ENCODE results near the gene IL1RAPL2. TPM values are rescaled to one million over a fixed set of nuclear protein-coding genes. Genes with fewer than 3 reads are reported as not detected.

The IL1RAPL2 gene
- total RNA-seq, 1 donor from 2014 or later = not detected

DNA sequence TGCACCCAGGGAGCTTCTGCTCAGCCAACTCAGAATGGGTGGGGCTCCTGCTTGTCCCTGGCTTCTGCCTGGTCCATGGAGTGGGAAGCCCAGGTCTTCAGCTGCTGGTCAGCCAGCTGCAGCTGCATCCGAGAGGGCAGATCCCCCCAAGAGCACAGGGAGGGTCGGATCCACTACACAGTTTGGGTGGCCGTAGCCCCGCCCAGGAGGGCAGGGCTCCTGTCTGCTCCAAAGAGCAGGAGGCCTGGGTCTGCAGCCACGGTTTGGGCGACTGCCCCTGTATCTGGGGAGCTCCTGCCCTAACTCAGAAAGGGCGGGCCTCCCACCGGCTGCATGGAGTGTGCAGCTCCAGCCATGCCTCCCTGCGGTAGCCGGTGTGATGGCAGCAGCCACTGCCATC lies 485.4 kb downstream of the IL1RAPL2 start:
- Mint-ChIP-seq H3K27ac (ENCODE audit: unreplicated experiment) (no peak overlapping the region), H3K4me3 (ENCODE audit: unreplicated experiment) (no peak overlapping the region), H3K9me3 (ENCODE audit: low read depth) (peaks cover 3% of the 10 kb centered on the region)

DNA sequence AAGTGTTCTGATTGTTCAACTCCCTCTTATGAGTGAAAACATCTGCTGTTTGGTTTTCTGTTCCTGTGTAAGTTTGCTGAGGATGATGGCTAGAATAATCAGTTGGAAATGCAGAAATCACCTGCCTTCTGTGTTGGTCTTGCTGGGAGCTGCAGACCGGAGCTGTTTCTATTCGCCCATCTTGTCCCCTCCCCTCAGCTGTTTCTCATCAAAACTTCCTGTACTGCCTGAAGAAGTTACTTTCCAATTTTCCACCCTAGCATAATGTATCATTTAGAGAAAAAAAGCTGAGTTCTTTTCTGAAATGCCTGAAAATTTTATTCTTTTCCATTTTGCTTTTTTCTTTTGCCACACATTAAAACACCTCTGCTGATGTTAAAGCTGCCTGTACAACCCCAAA lies 486.9 kb downstream of the IL1RAPL2 start:
- no peaks in the 10 kb centered on the region for H3K4me1 Mint-ChIP-seq (ENCODE audit: low read depth)
- H3K27me3 Mint-ChIP-seq (ENCODE audit: low read depth) = peaks cover 1% of the 10 kb centered on the region
- no peak overlapping the region for H3K4me3 Mint-ChIP-seq (ENCODE audit: unreplicated experiment)
- TF ChIP-seq, protein P1, sequence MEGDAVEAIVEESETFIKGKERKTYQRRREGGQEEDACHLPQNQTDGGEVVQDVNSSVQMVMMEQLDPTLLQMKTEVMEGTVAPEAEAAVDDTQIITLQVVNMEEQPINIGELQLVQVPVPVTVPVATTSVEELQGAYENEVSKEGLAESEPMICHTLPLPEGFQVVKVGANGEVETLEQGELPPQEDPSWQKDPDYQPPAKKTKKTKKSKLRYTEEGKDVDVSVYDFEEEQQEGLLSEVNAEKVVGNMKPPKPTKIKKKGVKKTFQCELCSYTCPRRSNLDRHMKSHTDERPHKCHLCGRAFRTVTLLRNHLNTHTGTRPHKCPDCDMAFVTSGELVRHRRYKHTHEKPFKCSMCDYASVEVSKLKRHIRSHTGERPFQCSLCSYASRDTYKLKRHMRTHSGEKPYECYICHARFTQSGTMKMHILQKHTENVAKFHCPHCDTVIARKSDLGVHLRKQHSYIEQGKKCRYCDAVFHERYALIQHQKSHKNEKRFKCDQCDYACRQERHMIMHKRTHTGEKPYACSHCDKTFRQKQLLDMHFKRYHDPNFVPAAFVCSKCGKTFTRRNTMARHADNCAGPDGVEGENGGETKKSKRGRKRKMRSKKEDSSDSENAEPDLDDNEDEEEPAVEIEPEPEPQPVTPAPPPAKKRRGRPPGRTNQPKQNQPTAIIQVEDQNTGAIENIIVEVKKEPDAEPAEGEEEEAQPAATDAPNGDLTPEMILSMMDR (IDR thresholded peaks at IDR 0.05) = no peak
- no peaks in the 10 kb centered on the region for H3K36me3 Mint-ChIP-seq (ENCODE audit: low read depth)
- H3K9me3 Mint-ChIP-seq (ENCODE audit: low read depth) = peaks cover 3% of the 10 kb centered on the region
- no peak overlapping the region for H3K27ac Mint-ChIP-seq (ENCODE audit: unreplicated experiment)
- DNase-seq (ENCODE audit: low spot score) = no peak

More for the DNA sequence above, 485.4 kb downstream of the IL1RAPL2 start:
- Mint-ChIP-seq H3K4me1 (ENCODE audit: low read depth) (no peaks in the 10 kb centered on the region), H3K27me3 (ENCODE audit: low read depth) (peaks cover 1% of the 10 kb centered on the region), H3K36me3 (ENCODE audit: low read depth) (no peaks in the 10 kb centered on the region)
- peak; percentile 83 for DNase-seq (ENCODE audit: low spot score)
- TF ChIP-seq, protein P1 (IDR thresholded peaks at IDR 0.05) = no peak

DNA sequence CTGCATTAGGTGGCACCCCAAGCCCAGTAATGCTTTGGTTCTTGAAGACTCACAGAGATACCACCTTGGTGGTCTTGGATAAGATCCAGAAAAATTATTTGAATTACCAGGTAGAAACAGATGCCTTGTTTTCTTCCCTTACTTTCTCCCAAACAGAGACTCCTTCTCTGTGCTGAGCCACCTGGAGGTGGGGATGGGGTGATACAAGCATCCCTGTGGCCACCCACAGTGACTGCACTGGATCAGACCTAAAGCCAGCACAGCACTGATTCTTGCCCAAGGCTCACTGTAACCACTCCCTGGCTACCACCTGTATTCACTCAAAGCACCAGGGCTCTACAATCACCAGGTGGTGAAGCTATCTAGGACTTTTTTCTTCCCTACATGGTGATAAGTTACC lies 497.7 kb downstream of the IL1RAPL2 start:
- DNase-seq (ENCODE audit: low spot score) = no peak
- no peak overlapping the region for H3K4me3 Mint-ChIP-seq (ENCODE audit: unreplicated experiment)
- TF ChIP-seq, protein P1 (IDR thresholded peaks at IDR 0.05) = no peak

DNA sequence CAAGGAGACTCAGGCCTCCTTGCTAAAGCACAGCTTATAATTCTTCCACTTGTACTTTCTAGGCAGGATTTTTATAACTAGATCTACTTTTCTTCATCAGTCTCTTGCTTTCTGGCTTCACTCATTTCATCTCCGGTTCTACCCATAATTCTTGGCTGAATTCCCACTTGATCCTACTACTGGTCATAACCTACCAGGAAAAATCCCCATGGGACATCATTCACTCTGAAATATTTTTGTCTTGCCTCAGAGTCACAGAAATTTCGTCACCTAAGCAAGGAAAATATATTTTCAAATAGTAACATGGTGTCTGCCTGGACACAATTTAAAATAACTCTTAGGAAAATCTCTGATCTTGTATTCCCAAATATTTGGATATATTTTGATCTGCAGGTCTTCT lies 532.2 kb downstream of the IL1RAPL2 start:
- DNase-seq (ENCODE audit: low spot score) = no peak
- H3K36me3 Mint-ChIP-seq (ENCODE audit: low read depth) = no peaks in the 10 kb centered on the region
- no peaks in the 10 kb centered on the region for H3K4me1 Mint-ChIP-seq (ENCODE audit: low read depth)
- no peaks in the 10 kb centered on the region for H3K27me3 Mint-ChIP-seq (ENCODE audit: low read depth)
- H3K9me3 Mint-ChIP-seq (ENCODE audit: low read depth) = peaks cover 7% of the 10 kb centered on the region
- H3K27ac Mint-ChIP-seq (ENCODE audit: unreplicated experiment) = no peak overlapping the region
- H3K4me3 Mint-ChIP-seq (ENCODE audit: unreplicated experiment) = no peak overlapping the region
- TF ChIP-seq, protein P1 (IDR thresholded peaks at IDR 0.05) = no peak

More for the DNA sequence above, 497.7 kb downstream of the IL1RAPL2 start:
- Mint-ChIP-seq H3K9me3 (ENCODE audit: low read depth) (no peaks in the 10 kb centered on the region), H3K36me3 (ENCODE audit: low read depth) (no peaks in the 10 kb centered on the region), H3K27ac (ENCODE audit: unreplicated experiment) (no peak overlapping the region), H3K27me3 (ENCODE audit: low read depth) (peaks cover 4% of the 10 kb centered on the region), H3K4me1 (ENCODE audit: low read depth) (no peaks in the 10 kb centered on the region)

DNA sequence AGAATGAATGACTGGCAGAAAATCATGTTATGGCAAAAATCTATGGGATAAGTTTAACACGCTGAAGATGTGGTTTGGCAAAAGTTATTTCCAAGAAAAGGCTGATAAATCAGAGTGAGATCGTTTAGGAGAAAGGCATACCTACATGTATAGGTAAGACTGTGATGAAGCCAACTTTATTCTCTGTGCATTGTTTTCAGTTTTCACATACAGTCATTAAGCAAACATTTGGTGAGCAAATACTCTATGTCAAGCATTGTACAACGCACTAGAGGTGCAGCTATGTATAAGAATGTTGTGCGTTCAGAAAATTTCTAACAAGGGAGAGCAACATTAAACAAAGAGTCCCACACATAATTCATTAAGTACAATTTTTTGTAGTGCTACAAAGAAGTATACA lies 532.8 kb downstream of the IL1RAPL2 start:
- H3K27ac Mint-ChIP-seq (ENCODE audit: unreplicated experiment) = no peak overlapping the region
- no peaks in the 10 kb centered on the region for H3K27me3 Mint-ChIP-seq (ENCODE audit: low read depth)
- H3K36me3 Mint-ChIP-seq (ENCODE audit: low read depth) = no peaks in the 10 kb centered on the region
- no peak overlapping the region for H3K4me3 Mint-ChIP-seq (ENCODE audit: unreplicated experiment)
- TF ChIP-seq, protein P1 (IDR thresholded peaks at IDR 0.05) = no peak
- peaks cover 7% of the 10 kb centered on the region for H3K9me3 Mint-ChIP-seq (ENCODE audit: low read depth)
- no peak for DNase-seq (ENCODE audit: low spot score)
- H3K4me1 Mint-ChIP-seq (ENCODE audit: low read depth) = no peaks in the 10 kb centered on the region
